ENCODE measurements around the gene TBK1.
"Not testable (repeated sequence)": the region's sequence is repeated elsewhere in the genome, so short reads cannot be mapped to it uniquely, and the experiment has no call there.

Gene TBK1

GRCh38 chr12:64497484-64497883, 45.6 kb downstream of the TBK1 start:
- DNase-seq, result no peak

GRCh38 chr12:64497903-64498302, 46.0 kb downstream of the TBK1 start:
- DNase-seq, result no peak

GRCh38 chr12:64500394-64500793, 48.5 kb downstream of the TBK1 start:
- DNase-seq, result no peak

- no peak for DNase-seq
Observed at GRCh38 chr12:64501486-64501885, 49.6 kb downstream of the TBK1 start.

- DNase-seq, result no peak
Observed at GRCh38 chr12:64506955-64507354, 55.0 kb downstream of the TBK1 start.

- DNase-seq, result no peak
Observed at GRCh38 chr12:64510667-64511066, 58.7 kb downstream of the TBK1 start.

GRCh38 chr12:64518396-64518795, 66.5 kb downstream of the TBK1 start:
- no peak for DNase-seq

GRCh38 chr12:64521833-64522232, 69.9 kb downstream of the TBK1 start:
- DNase-seq, result no peak

GRCh38 chr12:64522316-64522715, 70.4 kb downstream of the TBK1 start:
- DNase-seq, result no peak

- DNase-seq, result no peak
Observed at GRCh38 chr12:64522807-64523206, 70.9 kb downstream of the TBK1 start.

- not testable (repeated sequence) for DNase-seq
Observed at GRCh38 chr12:64523565-64524444, 71.9 kb downstream of the TBK1 start.

- DNase-seq, result no peak
Observed at GRCh38 chr12:64525461-64526160, 73.7 kb downstream of the TBK1 start.

GRCh38 chr12:64526859-64527258, 74.9 kb downstream of the TBK1 start:
- DNase-seq, result no peak

- DNase-seq, result no peak
Observed at GRCh38 chr12:64528616-64529015, 76.7 kb downstream of the TBK1 start.

- DNase-seq, result no peak
Observed at GRCh38 chr12:64530566-64530965, 78.6 kb downstream of the TBK1 start.

- no peak for DNase-seq
Observed at GRCh38 chr12:64531665-64532334, 79.9 kb downstream of the TBK1 start.

- no peak for DNase-seq
Observed at GRCh38 chr12:64532734-64533351, 80.9 kb downstream of the TBK1 start.

GRCh38 chr12:64534672-64535199, 82.8 kb downstream of the TBK1 start:
- no peak for DNase-seq

GRCh38 chr12:64538121-64538520, 86.2 kb downstream of the TBK1 start:
- no peak for DNase-seq

- DNase-seq, result not testable (repeated sequence)
Observed at GRCh38 chr12:64542409-64543047, 90.6 kb downstream of the TBK1 start.

GRCh38 chr12:64544371-64545080, 92.6 kb downstream of the TBK1 start:
- no peak for DNase-seq

GRCh38 chr12:64545081-64545382, 93.1 kb downstream of the TBK1 start:
- DNase-seq, result no peak
